Measurements from ENCODE around the gene YIPF2. TPM values are rescaled to one million over a fixed set of nuclear protein-coding genes. Genes with fewer than 3 reads are reported as not detected.
"Not testable (repeated sequence)": the region's sequence is repeated elsewhere in the genome, so short reads cannot be mapped to it uniquely, and the experiment has no call there.

YIPF2 gene
- total RNA-seq, 2 experiments from 2014 or later: 28.4 to 30.8 TPM

DNA sequence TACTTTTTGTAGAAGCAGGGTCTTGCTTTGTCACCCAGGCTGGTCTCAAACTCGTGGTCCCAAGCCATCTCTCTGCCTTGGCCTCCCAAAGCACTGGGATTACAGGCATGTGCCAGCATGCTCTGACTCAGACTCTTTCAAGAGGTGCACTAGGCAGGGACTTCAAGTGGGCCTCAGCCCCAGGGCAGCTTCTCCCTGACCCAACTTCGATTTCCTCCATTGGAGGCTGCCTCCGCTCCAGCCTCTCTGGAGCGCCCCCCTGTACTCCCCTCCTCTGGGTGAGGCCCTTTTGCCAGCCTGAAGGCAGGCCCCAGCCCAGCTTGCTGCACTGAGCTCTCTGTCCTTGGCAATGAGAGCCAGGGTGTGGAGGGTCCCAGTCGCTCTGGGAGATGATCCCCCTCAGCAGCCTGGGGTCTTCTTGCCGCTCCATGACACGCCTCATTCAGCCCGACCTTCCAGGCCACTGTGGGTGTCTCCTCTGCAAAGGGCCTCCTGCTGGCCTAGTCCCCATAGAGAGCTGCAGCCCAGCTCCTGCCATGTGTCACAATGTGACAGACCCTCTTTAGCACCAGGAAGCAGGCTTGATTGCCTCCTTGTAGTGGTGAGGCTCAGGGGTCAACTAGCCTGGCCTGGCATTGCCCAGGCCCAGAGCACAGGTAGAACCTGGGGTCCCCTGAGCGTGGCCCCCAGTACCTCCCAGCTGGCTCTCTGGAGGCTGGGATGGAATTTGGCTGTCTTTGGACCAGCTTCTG is 40.6 kb downstream of the YIPF2 start:
- ChIA-PET CTCF (interaction anchor here (0.5 to 1.2 kb wide), 2 partner anchors 15 to 62 kb away, joined by 3 to 7 read pairs; no protein-coding TSS in a partner anchor), POLR2A (interaction anchor here (0.6 kb wide), 1 partner anchor 260 kb away, joined by 7 read pairs; no protein-coding TSS in a partner anchor)

DNA sequence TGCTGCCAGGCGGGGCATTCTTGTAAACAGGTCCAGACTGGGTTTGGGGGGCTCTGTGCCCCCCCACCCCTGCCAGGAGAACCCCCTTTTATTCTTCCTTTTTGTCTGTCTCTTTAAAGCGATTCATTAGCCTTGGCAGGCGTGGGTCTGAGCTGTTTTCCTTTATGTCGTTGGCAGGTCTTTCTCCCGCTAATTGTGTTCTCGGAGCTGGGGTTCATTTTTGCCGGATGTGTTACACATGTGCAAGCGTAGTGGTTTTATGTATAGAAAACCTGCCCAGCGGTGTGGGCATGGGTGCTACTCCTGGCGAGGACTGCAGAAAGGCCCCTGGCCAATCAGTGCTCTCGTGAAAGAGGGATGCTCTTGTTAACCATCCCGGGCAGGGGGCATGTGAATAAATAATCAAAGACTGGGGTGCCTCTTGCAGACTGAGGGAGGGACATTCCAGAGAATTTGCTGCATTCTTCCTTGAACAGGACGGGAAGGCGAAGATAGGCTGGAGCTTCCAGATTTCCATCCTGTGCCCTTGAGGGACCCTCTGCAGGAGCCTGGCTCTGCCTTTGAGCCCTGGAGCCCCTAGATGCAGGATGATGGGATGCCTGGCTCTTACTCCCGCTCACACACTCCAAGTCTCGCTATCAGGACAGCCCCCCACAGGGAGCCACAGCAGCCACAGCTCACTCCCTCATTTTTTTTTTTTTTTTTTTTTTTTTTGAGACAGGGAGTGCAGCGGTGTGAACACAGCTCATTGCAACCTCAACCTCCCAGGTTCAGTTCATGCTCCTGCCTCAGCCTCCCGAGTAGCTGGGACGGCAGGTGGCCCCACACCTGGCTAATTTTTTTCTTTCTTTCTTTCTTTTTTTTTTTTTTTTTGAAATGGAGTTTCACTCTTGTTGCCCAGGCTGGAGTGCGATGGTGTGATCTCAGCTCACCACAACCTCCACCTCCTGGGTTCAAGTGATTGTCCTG is 43.0 kb downstream of the YIPF2 start:
- ChIA-PET POLR2A (no interaction called here), CTCF (interaction anchor here (0.7 to 1.2 kb wide), 2 partner anchors 9 to 10 kb away, joined by 3 read pairs; no protein-coding TSS in a partner anchor)

DNA sequence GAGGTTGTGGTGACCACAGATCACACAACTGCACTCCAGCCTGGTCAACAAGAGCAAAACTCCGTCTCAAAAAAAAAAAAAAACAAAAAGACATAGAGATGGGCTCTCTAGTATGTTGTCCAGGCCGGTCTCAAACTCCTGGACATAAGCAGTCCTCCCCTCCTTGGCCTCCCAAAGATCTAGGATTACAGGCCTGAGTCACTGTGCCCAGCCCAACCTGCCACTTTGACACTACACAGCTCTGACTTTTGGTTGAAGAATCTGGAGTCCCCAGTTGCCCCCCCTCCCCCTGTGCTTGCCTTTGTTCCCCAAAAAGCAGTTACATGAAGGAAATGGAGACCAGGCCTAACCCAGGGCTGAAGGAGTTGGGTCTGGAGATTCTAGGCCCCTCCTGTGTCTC is 44.2 kb downstream of the YIPF2 start:
- ChIA-PET POLR2A (no interaction called here), CTCF (interaction anchor here (0.7 kb wide), 1 partner anchor 9 kb away, joined by 3 read pairs; no protein-coding TSS in a partner anchor)

DNA sequence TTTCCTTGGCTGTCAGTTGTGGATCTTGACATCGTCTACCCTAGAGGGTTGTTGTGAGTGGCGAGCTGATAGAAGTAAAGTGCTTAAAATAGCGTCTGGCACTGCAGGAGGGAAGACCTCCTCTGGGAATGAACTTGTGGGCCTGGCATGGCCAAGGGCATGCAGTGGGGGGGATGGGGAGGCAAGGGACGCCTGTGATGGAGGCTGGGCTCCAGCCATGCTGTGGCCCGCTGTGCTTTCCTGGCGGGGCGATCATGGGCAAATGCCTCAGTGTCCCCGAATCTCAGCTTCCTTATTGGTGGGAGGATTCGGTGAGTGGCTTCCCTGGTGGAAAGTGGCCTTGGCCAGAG is 46.4 kb downstream of the YIPF2 start:
- POLR2A ChIA-PET: interaction anchor here (0.5 to 0.7 kb wide), 2 partner anchors 139 to 773 kb away, joined by 8 to 9 read pairs; no protein-coding TSS in a partner anchor

DNA sequence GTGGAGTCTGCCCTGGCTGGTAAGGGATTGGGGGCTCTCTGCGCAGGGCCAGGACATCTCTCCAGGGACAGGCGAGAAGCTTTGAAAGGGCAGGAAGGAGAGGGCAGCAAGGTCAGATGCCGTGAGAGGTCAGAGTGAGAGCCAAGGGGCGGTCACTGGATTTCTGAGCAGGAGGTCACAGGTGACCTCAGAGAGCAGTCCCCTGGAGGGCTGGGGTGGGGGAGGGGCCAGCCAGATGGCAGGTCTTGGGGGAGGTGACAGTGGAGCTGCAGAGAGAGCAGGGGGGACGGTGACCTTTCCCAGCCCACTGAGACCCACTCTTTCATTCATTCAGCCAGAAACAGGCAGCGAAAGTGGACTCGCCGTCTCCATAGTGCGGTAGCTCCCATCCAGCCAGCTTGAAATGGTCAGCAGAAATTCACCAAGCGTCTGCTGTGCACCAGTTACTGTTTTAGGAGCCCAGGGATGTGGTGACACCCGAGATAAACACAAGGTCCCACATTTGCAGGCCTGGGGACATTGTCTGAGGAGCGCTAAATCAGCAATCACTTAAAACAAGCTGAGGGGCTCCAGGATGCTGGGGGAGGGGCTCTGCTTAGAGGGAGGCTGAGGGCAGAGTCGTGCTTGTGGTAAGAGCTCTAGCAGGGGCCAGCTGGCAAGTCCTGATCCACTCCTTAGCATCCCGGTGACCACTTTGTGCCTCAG is 46.9 kb downstream of the YIPF2 start:
- ChIA-PET CTCF (interaction anchor here (1.6 to 2.9 kb wide), 2 partner anchors 9 to 11 kb away, joined by 6 to 10 read pairs; no protein-coding TSS in a partner anchor), POLR2A (interaction anchor here (0.5 to 0.7 kb wide), 2 partner anchors 139 to 773 kb away, joined by 8 to 9 read pairs; no protein-coding TSS in a partner anchor)

More for the DNA sequence above, 46.4 kb downstream of the YIPF2 start:
- CTCF ChIA-PET: interaction anchor here (2.9 kb wide), 1 partner anchor 11 kb away, joined by 10 read pairs; no protein-coding TSS in a partner anchor

DNA sequence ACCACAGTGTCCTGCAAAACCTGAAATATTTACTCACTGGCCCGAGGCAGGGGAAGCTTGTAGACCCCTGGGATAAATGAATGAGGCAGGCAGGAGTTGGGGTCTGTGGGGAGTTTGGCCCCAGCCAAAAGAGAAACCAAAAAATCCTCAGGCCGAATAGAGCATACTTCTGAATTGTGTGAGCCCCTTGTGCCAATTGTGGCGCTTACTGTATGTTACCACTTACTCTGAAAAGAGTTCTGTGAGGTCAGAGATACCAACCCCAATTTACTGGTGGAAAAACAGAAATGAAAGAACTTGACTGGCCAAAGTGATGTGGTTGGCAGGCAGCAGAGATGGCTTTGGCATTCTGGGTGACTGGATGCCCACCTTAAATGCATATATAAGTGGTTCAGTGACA is 50.2 kb downstream of the YIPF2 start:
- ChIA-PET CTCF (no interaction called here), POLR2A (no interaction called here)

DNA sequence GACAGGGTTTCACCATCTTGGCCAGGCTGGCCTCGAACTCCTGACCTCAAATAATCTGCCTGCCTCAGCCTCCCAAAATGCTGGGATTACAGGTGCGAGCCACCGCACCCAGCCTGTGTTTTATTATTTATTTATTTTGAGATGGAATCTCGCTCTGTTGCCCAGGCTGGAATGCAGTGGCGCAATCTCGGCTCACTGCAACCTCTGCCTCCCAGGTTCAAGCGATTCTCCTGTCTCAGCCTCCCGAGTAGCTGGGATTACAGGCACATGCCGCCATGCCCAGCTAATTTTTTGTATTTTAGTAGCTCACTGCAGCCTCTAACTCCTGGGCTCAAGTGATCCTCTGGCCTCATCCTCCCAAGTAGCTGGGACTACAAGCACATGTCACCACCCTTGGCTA is 50.8 kb downstream of the YIPF2 start:
- CTCF ChIA-PET: interaction anchor here (0.6 kb wide), 2 partner anchors 10 to 163 kb away, joined by 3 read pairs; no protein-coding TSS in a partner anchor
- POLR2A ChIA-PET: not testable (repeated sequence)

DNA sequence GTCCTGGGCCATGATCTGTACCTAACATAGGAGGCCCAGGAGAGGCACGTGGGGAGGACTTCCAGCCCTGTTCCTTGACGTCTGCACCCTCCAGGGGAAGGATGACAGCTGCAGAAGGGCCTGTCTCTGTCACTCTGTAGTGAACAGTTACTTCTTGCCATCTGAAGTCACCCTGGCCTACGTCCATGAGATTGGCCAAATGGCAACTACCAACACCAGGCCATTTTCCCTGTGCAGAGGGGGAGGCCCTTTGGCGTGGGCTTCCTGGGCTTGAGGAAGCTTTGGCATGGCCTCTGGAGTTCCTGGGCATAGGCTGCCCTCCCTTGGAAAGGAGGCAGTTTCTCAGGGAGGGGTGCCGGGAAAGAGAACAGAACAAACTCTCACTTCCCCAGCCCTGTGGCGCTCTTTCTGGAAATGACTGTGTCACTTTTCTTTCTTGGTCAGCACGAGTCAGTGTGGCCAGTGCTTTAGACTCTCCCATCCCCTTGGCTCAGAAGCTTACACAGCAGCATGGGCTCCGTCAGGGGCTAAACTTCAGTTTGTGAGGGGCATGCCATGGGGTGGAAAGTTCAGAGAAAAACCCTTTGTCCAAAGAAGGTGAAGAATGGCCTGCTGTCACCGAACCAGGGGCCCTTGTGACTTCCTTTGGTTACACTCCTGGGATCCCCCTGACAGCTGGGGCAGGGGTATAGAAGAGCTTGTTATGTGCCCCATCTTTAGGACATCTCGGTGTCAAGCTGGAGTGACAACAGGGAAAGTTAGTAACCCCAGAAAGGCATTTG is 51.8 kb downstream of the YIPF2 start:
- ChIA-PET CTCF (interaction anchor here (0.6 to 0.8 kb wide), 3 partner anchors 9 to 163 kb away, joined by 3 read pairs; no protein-coding TSS in a partner anchor), POLR2A (no interaction called here)

DNA sequence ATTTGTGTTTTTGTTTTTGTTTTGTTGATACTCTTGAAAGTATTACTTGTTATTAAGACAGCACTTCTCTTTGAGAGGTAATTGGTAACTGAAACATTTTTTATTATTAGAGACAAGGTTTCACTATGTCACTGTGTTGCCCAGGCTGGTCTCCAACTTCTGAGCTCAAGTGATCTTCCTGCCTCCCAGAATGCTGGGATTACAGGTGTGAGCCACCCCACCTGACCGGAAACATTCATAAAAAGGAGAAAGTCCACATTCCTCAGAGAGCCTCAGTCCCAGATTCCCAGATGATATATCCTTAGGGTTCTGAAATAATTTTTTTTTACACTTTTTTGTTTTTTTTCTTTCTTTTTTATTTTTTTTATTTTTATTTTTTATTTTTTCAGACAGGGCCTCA is 54.4 kb downstream of the YIPF2 start:
- CTCF ChIA-PET: interaction anchor here (1.7 kb wide), 1 partner anchor 56 kb away, joined by 5 read pairs; no protein-coding TSS in a partner anchor
- POLR2A ChIA-PET: interaction anchor here (0.5 to 0.7 kb wide), 3 partner anchors 47 to 454 kb away, joined by 4 to 7 read pairs (median 6); partner anchors contain the start of gene PDE4A

DNA sequence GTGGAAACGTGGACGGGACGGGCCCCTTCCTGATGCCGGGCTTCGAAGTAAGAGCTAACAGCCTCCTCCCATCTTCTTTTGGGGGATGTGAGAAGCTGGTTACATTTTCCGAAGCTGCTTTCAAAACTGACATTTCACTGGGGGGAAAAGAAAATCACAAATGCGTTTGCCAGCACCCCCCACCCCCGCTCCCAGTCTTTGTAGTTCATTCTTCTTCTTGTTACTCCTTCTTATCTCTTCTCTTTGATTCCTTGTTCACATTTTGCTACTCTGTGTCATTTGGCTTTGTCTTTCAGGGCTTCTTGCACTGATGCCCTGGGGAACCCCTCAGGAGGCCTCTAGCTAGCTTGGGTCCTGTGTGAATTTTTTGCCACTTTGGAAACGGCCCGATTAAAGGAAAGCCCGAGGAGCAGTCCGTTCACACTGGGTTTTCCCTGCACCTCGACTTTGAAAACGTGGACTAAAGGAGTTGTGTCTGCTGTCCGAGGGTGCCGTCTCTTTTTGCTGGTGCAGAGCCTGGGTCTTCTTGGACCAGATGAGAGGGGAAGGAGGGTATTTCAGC is 55.8 kb downstream of the YIPF2 start:
- ChIA-PET POLR2A (interaction anchor here (0.6 to 0.8 kb wide), 3 partner anchors 36 to 217 kb away, joined by 3 read pairs; partner anchors contain the start of gene LDLR), CTCF (interaction anchor here (0.6 to 1.8 kb wide), 12 partner anchors 8 to 1530 kb away, joined by 3 to 10 read pairs (median 4); partner anchors contain the start of gene TMED1)

Other genes starting within 250 kb of the YIPF2 start
- gene QTRT1, start 227.2 kb downstream of the YIPF2 start, total RNA-seq: 10 to 100 TPM; 69.9 to 72.7 TPM
- 100 to 1,000 TPM; 144 to 150 TPM for gene DNM2, start 210.6 kb downstream of the YIPF2 start, total RNA-seq
- 10 to 100 TPM; 13.4 to 14.2 TPM for gene TMED1, start 92.4 kb downstream of the YIPF2 start, total RNA-seq
- under 1 TPM; 0.44 to 0.48 TPM for gene C19orf38, start 80.2 kb downstream of the YIPF2 start, total RNA-seq
- 10 to 100 TPM; 83.6 to 85.1 TPM for gene CARM1, start 57.1 kb downstream of the YIPF2 start, total RNA-seq
- 10 to 100 TPM; 19.8 to 19.9 TPM for gene TIMM29, start 172 bp upstream of the YIPF2 start, total RNA-seq
- gene SMARCA4, start 32.4 kb upstream of the YIPF2 start, total RNA-seq: 100 to 1,000 TPM; 119 to 120 TPM
- gene LDLR, start 160.8 kb upstream of the YIPF2 start, total RNA-seq: 10 to 100 TPM; 65.6 to 67.9 TPM
- gene SPC24, start 227.1 kb upstream of the YIPF2 start, total RNA-seq: 10 to 100 TPM; 37.7 to 37.9 TPM